C4-2B (cell line): ENCODE results near the gene PPARG.

ENCODE experiments used
- CTCF ChIP-seq: fragments of 450-650 bp; conservative IDR thresholded peaks from 2 replicates; pipeline ENCODE4 v1.5.1; 2017; ENCODE audit warnings: mild to moderate bottlenecking
- ZFX ChIP-seq: fragments of 450-650 bp; IDR thresholded peaks from 2 replicates; pipeline ENCODE4 v1.6.1; 2017

DNA sequence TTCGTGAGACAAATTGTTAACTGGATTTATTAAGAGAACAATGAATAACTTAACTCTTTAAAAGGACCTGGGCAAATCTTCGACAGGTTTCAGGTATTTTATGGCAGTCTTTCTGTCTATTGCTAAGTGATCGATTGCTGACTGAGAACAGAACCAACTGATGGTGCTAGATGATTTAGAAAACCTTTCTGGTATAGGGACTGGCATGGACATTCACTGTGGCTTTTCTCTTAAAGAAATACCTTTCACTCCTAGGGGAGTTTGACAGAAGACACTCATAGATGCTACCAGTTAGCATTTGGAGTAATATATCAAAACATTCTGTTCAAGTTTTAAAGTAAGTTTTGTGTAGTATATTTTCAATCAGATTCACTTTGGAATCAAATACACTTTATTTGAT, 654 bp downstream of the PPARG start:
- TF ChIP-seq CTCF (no peak), ZFX (no peak)
